Measurements from ENCODE around the gene NKRF. TPM values are rescaled to one million over a fixed set of nuclear protein-coding genes. Genes with fewer than 3 reads are reported as not detected.

The NKRF gene
- total RNA-seq, 4 donors from 2014 or later: 4.0 to 9.9 (median 6.2) TPM

DNA sequence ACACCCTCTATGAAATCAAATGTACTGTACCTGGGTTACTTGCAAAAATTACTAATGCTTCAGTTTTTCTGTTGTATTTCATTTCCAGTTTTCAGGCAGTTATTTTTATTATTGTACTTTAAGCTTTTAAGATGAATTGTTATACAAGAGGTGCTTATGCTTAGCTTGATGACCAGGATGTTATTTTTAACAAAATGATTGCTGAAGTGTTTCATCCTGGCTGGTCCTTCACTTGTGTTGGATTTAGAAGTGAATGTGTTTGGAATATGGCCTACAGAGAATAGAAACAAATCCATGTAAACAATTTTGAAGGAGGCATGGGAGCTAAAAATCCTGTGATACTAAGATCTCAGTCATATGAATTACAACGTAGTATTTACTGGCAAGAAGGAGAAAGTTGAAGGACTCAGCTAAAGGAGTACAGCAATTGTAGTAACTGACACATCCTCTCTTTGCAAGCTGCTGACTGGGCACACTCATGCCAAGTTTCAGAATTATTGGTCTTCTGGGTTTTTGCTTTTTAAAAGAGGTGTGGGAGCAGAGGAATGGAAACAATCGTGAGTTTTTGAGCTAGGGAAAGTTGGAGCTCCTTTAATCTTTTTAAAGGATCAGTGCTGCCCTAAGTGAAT lies 22.7 kb downstream of the NKRF start:
- H3K4me1 ChIP-seq: no peaks in the 10 kb centered on the region
- H3K27me3 ChIP-seq: no peaks in the 10 kb centered on the region
- no peaks in the 10 kb centered on the region for H3K36me3 ChIP-seq
- no peak overlapping the region for H3K27ac ChIP-seq
- no peak for DNase-seq
- H3K9me3 ChIP-seq: no peaks in the 10 kb centered on the region
- no peak overlapping the region for H3K4me3 ChIP-seq
- TF ChIP-seq, protein P1, sequence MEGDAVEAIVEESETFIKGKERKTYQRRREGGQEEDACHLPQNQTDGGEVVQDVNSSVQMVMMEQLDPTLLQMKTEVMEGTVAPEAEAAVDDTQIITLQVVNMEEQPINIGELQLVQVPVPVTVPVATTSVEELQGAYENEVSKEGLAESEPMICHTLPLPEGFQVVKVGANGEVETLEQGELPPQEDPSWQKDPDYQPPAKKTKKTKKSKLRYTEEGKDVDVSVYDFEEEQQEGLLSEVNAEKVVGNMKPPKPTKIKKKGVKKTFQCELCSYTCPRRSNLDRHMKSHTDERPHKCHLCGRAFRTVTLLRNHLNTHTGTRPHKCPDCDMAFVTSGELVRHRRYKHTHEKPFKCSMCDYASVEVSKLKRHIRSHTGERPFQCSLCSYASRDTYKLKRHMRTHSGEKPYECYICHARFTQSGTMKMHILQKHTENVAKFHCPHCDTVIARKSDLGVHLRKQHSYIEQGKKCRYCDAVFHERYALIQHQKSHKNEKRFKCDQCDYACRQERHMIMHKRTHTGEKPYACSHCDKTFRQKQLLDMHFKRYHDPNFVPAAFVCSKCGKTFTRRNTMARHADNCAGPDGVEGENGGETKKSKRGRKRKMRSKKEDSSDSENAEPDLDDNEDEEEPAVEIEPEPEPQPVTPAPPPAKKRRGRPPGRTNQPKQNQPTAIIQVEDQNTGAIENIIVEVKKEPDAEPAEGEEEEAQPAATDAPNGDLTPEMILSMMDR (IDR thresholded peaks at IDR 0.05): no peak
- no peak for TF ChIP-seq POLR2A (IDR thresholded peaks at IDR 0.05)

GRCh38 chrX:119579414-119579813 lies 26.8 kb downstream of the NKRF start:
- TF ChIP-seq, protein P1 (IDR thresholded peaks at IDR 0.05): no peak
- no peak for TF ChIP-seq POLR2A (IDR thresholded peaks at IDR 0.05)
- Histone ChIP-seq H3K36me3 (no peaks in the 10 kb centered on the region), H3K27ac (no peak overlapping the region), H3K4me1 (peaks cover 0 to 13% (median 3%) of the 10 kb centered on the region in 4 donors), H3K4me3 (no peak overlapping the region), H3K9me3 (no peaks in the 10 kb centered on the region), H3K27me3 (no peaks in the 10 kb centered on the region)
- no peak for DNase-seq

DNA sequence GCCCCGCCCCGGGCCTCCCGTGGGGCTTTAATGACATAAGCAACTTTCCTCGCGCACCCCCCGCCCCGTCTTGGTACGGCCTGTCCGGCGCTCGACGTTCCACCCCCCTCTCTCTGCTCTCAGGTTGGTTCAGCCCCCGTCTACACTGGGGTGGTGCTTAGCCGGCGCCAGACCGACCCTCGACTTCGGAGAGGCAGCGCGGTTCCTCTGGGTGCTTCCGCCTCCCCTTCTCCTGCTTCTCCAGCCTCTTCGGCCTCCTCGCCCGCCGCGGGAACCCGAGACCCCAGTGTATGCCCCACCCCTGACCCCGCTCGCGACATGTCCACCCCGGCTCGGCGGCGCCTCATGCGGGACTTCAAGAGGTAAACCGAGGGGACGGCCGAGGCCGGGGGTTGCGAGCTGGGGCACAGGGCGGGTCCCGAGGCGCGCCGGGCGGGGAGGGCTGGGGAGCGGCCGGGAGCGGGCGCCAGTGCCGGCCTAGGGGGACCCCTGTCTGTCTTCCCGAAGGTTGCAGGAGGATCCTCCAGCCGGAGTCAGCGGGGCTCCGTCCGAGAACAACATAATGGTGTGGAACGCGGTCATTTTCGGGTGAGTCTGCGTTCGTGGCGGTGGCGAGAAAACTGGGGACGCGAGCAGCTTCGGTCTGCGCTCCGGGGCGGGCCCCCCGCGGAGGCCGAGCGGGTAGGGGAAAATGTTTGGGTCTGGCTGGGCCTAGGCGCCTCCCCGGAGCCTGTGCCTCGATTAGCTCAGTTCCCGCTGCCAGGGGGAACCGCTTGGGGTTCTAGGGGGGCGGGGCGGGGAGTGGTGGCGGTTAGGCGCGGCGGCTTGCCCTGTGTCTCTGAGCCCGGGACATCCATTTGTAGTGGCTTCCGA lies 31.6 kb downstream of the NKRF start, which contains the start of gene UBE2A:
TSS of gene UBE2A (plus strand) at position 170 of the 873 bp plus-strand sequence. CDS start at position 319, 149 bp downstream.
- no peaks in the 10 kb centered on the region for H3K9me3 ChIP-seq
- H3K36me3 ChIP-seq: no peaks in the 10 kb centered on the region
- TF ChIP-seq, protein P1 (IDR thresholded peaks at IDR 0.05): peak in 4 of 6 experiments; percentile 21 to 48 (median 36)
- peak; percentile 79 to 85 for TF ChIP-seq POLR2A (IDR thresholded peaks at IDR 0.05)
- peak within 1 kb of the TSS; percentile 88 to 96 (median 94) for H3K27ac ChIP-seq
- H3K27me3 ChIP-seq: no peaks in the 10 kb centered on the region
- peaks cover 0 to 13% (median 3%) of the 10 kb centered on the region in 4 donors for H3K4me1 ChIP-seq
- peak within 1 kb of the TSS; percentile 65 to 89 (median 82) for H3K4me3 ChIP-seq
- DNase-seq: peak; percentile 89 to 96 (median 90)

GRCh38 chrX:119573840-119574393 lies 32.3 kb downstream of the NKRF start:
- Histone ChIP-seq H3K4me1 (peaks cover 0 to 13% (median 3%) of the 10 kb centered on the region in 4 donors), H3K4me3 (peak overlapping the region; percentile 65 to 89 (median 82)), H3K36me3 (no peaks in the 10 kb centered on the region), H3K27ac (peak overlapping the region; percentile 88 to 96 (median 94)), H3K9me3 (no peaks in the 10 kb centered on the region), H3K27me3 (no peaks in the 10 kb centered on the region)
- no peak for TF ChIP-seq POLR2A (IDR thresholded peaks at IDR 0.05)
- TF ChIP-seq, protein P1 (IDR thresholded peaks at IDR 0.05): no peak
- peak in 1 of 3 donors; percentile 58 for DNase-seq

- Histone ChIP-seq H3K9me3 (no peaks in the 10 kb centered on the region), H3K4me1 (peaks cover 0 to 13% (median 3%) of the 10 kb centered on the region in 4 donors), H3K27ac (peak overlapping the region in 3 of 4 donors; percentile 91 to 96 (median 96)), H3K36me3 (no peaks in the 10 kb centered on the region), H3K27me3 (no peaks in the 10 kb centered on the region), H3K4me3 (peak overlapping the region in 2 of 4 donors; percentile 85 to 89)
- TF ChIP-seq, protein P1 (IDR thresholded peaks at IDR 0.05): no peak
- no peak for TF ChIP-seq POLR2A (IDR thresholded peaks at IDR 0.05)
- no peak for DNase-seq
These were observed 33.0 kb downstream of the NKRF start for GRCh38 chrX:119573222-119573621.

Measured in Peyer's patch (tissue), 4 donors.